GM12865 (cell line): ENCODE data around the gene KCNJ12.

ENCODE experiments used
- DNase-seq: peaks from one replicate; pipeline ENCODE4 v3.0.0; 2010; ENCODE audit warnings: low read depth
- H3K4me3 ChIP-seq: 2 replicates; pipeline ENCODE4 v1.5.1; 2011; ENCODE audit warnings: mild to moderate bottlenecking, low read depth, low read length, control low read depth
- TF ChIP-seq, protein P1 (sequence below): IDR thresholded peaks from 2 replicates; pipeline ENCODE4 v1.5.1; 2011; ENCODE audit warnings: low read length, control low read depth, low read depth, inconsistent platforms; ENCODE audit not compliant: insufficient read depth; ENCODE audit errors: missing control alignments

Gene KCNJ12

DNA sequence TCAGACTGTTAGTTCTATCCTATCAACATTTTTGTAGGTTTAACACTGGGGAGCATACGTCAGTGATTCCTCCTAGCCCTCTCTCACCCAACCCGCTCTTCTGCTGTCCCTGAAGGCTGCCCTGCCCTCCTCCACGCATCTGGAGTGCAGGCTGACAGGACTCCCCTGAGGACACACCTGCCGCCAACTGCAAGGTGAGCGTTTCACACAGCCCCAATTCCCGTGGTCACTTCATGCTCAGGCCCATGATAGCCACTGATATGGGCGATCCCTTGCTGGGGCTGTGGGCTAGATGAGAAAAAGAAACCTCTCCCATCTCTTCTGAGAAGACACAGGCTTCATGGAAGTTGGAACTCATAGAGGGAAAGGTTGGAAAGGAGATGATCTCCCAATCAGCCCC is 91.0 kb downstream of the KCNJ12 start:
- H3K4me3 ChIP-seq: no peak overlapping the region
- TF ChIP-seq, protein P1, sequence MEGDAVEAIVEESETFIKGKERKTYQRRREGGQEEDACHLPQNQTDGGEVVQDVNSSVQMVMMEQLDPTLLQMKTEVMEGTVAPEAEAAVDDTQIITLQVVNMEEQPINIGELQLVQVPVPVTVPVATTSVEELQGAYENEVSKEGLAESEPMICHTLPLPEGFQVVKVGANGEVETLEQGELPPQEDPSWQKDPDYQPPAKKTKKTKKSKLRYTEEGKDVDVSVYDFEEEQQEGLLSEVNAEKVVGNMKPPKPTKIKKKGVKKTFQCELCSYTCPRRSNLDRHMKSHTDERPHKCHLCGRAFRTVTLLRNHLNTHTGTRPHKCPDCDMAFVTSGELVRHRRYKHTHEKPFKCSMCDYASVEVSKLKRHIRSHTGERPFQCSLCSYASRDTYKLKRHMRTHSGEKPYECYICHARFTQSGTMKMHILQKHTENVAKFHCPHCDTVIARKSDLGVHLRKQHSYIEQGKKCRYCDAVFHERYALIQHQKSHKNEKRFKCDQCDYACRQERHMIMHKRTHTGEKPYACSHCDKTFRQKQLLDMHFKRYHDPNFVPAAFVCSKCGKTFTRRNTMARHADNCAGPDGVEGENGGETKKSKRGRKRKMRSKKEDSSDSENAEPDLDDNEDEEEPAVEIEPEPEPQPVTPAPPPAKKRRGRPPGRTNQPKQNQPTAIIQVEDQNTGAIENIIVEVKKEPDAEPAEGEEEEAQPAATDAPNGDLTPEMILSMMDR: no peak
- DNase-seq: no peak

DNA sequence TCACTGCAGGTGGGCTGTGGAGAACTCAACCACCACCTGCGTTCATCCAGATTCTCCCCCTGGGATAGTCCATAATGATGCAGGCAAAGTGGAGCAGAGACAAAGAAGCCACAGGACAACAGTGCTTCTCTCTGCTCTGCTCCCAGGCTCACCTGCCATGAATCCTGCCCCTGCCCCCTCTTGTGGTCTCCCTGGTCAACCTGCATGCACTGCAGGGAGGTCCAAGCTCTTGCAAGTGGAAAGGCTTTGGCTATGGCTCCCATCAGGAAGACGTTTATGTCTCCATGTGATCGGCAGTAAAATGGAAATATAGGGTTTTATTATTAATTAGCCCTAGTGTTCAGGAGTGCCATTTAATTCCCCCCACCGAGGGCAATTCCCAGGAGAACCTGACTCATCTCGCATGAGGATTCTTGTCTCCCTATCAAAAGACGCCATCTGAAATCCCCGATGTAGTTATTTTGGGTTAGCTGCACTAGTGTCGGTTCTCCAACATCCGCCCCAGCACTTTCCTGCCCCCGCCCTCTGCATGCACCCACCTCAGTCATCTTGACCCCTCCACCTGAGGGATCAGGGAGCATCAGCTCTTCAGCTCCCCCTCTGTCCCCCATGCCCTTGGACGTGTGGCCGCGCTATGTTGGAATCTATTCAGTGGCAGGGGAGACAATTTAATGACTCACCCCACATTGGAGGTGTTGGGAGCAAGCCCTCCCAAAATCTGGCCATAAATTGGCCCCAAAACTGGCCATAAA is 91.8 kb downstream of the KCNJ12 start:
- no peak for DNase-seq
- no peak overlapping the region for H3K4me3 ChIP-seq
- TF ChIP-seq, protein P1: no peak
